ENCODE results near the gene ERBB4. TPM values are rescaled to one million over a fixed set of nuclear protein-coding genes. Genes with fewer than 3 reads are reported as not detected.

Gene ERBB4
- total RNA-seq, 1 donor from 2014 or later: 9.9 TPM

- no peak overlapping the region for H3K27ac Mint-ChIP-seq
- no peak for TF ChIP-seq CTCF (conservative IDR thresholded peaks at IDR 0.05)
- DNase-seq (ENCODE audit: extremely low spot score, unreplicated experiment): no peak
- H3K9me3 Mint-ChIP-seq: no peaks in the 10 kb centered on the region
- no peaks in the 10 kb centered on the region for H3K27me3 Mint-ChIP-seq
- no peaks in the 10 kb centered on the region for H3K4me1 Mint-ChIP-seq (ENCODE audit: unreplicated experiment)
- H3K36me3 Mint-ChIP-seq: no peaks in the 10 kb centered on the region
- H3K4me3 Mint-ChIP-seq: no peak overlapping the region
Measured at GRCh38 chr2:211673133-211673905, 865.3 kb downstream of the ERBB4 start.

- Mint-ChIP-seq H3K36me3 (no peaks in the 10 kb centered on the region), H3K27ac (no peak overlapping the region), H3K4me3 (no peak overlapping the region), H3K27me3 (no peaks in the 10 kb centered on the region), H3K9me3 (no peaks in the 10 kb centered on the region), H3K4me1 (ENCODE audit: unreplicated experiment) (no peaks in the 10 kb centered on the region)
- no peak for TF ChIP-seq CTCF (conservative IDR thresholded peaks at IDR 0.05)
- no peak for DNase-seq (ENCODE audit: extremely low spot score, unreplicated experiment)
Measured at GRCh38 chr2:211671977-211672376, 866.6 kb downstream of the ERBB4 start.

GRCh38 chr2:211665299-211665698, 873.3 kb downstream of the ERBB4 start:
- no peak overlapping the region for H3K4me3 Mint-ChIP-seq
- no peak for TF ChIP-seq CTCF (conservative IDR thresholded peaks at IDR 0.05)
- H3K36me3 Mint-ChIP-seq: no peaks in the 10 kb centered on the region
- H3K27ac Mint-ChIP-seq: no peak overlapping the region
- no peaks in the 10 kb centered on the region for H3K9me3 Mint-ChIP-seq
- no peaks in the 10 kb centered on the region for H3K4me1 Mint-ChIP-seq (ENCODE audit: unreplicated experiment)
- no peak for DNase-seq (ENCODE audit: extremely low spot score, unreplicated experiment)
- H3K27me3 Mint-ChIP-seq: no peaks in the 10 kb centered on the region

- Mint-ChIP-seq H3K9me3 (no peaks in the 10 kb centered on the region), H3K27ac (no peak overlapping the region), H3K4me3 (no peak overlapping the region), H3K4me1 (ENCODE audit: unreplicated experiment) (no peaks in the 10 kb centered on the region), H3K27me3 (no peaks in the 10 kb centered on the region), H3K36me3 (no peaks in the 10 kb centered on the region)
- TF ChIP-seq CTCF (conservative IDR thresholded peaks at IDR 0.05): no peak
- no peak for DNase-seq (ENCODE audit: extremely low spot score, unreplicated experiment)
Measured at GRCh38 chr2:211664321-211664720, 874.3 kb downstream of the ERBB4 start.

GRCh38 chr2:211654211-211654780, 884.3 kb downstream of the ERBB4 start:
- Mint-ChIP-seq H3K4me1 (ENCODE audit: unreplicated experiment) (no peaks in the 10 kb centered on the region), H3K4me3 (no peak overlapping the region), H3K27ac (no peak overlapping the region), H3K36me3 (no peaks in the 10 kb centered on the region), H3K27me3 (no peaks in the 10 kb centered on the region), H3K9me3 (no peaks in the 10 kb centered on the region)
- no peak for DNase-seq (ENCODE audit: extremely low spot score, unreplicated experiment)
- TF ChIP-seq CTCF (conservative IDR thresholded peaks at IDR 0.05): no peak

Data from type B pancreatic cell (in vitro differentiated cells).